GM19397 (cell line): ENCODE measurements around the gene RPS3.
"Not testable (repeated sequence)": the region's sequence is repeated elsewhere in the genome, so short reads cannot be mapped to it uniquely, and the experiment has no call there.

Source experiments
- ATAC-seq: cut with Tn5 transposase; IDR thresholded peaks from one replicate; pipeline ENCODE4 v1.9.1; 2021; ENCODE audit warnings: mild to moderate bottlenecking, moderate library complexity; ENCODE audit not compliant: unreplicated experiment

RPS3 gene

DNA sequence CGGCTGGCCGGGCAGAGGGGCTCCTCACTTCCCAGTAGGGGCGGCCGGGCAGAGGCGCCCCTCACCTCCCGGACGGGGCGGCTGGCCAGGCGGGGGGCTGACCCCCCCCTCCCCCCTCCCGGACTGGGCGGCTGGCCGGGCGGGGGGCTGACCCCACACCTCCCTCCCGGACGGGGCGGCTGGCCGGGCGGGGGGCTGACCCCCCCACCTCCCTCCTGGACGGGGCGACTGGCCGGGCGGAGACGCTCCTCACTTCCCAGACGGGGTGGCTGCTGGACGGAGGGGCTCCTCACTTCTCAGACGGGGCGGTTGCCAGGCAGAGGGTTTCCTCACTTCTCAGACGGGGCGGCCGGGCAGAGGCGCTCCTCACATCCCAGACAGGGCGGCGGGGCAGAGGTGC lies 10.7 kb downstream of the RPS3 start:
- ATAC-seq: not testable (repeated sequence)

DNA sequence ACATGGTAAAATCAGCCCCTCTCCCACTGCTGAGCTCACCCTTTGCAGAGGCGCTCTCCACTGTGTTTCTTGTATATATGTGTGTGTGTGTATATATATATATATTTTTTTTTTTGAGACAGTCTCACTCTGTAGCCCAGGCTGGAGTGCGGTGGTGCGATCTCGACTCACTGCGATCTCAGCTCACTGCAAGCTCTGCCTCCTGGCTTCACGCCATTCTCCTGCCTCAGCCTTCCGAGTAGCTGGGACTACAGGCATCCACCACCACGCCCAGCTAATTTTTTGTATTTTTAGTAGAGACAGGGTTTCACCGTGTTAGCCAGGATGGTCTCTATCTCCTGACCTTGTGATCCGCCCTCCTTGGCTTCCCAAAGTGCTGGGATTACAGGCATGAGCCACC lies 13.8 kb downstream of the RPS3 start:
- not testable (repeated sequence) for ATAC-seq

DNA sequence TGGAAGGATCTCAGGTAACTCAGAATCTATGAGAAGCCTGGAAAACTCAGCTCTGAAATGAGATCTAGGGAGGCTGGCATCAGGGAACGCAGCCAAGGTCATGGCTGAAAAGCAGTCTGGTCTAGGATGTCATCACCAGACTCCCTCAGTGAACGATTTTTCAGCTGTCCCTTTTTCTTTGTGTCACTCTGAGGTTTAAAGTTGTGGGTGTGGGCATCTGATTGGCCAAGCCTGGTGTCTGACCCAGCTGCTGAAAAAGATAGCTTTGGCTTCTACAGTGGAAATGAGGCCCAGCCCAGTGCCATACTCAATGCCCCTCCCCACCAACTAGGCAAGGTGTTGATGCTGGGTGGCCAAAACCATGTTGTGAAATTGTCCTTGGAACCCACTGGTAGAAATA lies 14.5 kb downstream of the RPS3 start:
- ATAC-seq: no peak

DNA sequence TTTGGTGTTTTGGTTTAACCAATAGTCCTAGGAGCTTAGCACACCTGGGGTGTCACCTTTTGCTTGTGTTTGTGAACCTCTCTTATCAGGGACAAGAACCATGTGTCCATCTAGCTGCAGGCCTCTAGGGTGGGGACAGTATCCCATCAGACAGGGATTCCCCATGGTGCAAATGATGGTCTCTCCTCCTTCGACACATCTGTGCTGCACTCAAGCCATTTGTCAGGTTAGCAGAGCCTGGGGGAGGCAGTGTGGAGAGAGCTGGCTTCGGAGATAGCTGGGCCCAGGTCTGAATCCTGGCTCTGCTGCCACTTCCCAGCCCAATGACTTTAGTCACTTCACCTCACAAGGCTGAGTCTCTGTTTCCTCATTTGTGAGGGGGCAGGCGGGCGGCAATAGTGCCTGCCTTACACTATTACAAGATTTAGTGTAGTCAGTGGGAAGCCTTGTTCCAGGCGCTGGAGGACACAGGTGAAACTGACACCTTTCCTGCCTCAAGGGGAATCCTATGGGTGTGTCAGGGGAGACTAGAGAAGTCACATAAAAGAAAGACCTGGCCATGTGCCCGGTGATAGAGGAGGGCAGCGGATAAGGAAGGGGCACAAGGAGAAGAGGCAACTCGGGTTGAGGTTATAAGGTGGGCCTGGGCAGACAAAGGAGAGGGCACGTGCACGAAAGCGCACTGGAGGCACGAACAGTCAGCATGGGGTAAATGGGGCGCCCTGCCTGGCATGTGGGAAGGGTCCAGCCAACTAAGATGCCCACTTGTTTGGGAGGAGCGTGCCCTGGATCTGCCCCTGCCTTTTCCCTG lies 21.1 kb downstream of the RPS3 start:
- ATAC-seq: no peak

DNA sequence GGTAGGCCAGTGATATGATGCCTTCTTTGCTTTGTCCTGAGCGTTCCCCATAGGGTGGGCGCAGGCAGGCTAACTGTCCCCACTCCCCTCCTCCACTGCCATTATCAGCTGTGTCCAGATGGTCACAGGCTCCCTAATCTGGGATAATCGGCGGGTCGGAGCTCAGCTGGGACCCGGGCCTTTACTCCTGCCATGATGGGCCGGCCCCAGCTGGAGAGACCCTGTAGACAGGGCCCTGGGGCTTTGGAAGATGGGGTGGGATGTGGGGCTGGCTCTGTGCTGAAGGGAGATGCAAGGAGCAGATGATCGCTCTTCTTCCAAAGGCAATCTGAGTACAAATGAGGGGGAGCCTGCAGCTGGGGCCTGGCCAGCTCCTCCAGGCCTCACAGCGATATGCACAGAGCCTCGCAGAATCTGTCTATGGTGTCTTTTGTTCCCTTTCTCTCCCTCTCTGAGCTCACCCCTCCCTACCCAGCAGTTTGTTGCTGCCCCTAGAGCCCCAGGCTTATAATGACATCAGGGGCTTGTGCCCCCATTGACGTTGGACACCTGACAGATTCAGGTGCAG lies 21.8 kb downstream of the RPS3 start:
- ATAC-seq: no peak

DNA sequence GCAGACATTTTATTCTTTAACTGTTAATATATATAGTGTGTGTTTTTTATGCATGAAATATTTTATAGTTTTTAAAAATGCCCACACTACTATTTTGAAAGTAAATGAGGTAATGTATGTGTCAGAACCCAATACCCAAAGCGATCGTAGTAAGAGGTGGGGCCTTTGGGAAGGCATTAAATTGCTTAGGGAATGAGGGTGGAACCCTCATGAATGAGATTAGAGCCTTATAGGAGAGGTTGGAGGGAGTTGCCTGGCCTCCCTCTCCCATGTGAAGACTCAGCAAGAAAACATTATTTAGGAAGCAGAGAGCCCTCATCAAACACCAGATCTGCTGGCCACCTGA lies 22.6 kb downstream of the RPS3 start:
- ATAC-seq: no peak

DNA sequence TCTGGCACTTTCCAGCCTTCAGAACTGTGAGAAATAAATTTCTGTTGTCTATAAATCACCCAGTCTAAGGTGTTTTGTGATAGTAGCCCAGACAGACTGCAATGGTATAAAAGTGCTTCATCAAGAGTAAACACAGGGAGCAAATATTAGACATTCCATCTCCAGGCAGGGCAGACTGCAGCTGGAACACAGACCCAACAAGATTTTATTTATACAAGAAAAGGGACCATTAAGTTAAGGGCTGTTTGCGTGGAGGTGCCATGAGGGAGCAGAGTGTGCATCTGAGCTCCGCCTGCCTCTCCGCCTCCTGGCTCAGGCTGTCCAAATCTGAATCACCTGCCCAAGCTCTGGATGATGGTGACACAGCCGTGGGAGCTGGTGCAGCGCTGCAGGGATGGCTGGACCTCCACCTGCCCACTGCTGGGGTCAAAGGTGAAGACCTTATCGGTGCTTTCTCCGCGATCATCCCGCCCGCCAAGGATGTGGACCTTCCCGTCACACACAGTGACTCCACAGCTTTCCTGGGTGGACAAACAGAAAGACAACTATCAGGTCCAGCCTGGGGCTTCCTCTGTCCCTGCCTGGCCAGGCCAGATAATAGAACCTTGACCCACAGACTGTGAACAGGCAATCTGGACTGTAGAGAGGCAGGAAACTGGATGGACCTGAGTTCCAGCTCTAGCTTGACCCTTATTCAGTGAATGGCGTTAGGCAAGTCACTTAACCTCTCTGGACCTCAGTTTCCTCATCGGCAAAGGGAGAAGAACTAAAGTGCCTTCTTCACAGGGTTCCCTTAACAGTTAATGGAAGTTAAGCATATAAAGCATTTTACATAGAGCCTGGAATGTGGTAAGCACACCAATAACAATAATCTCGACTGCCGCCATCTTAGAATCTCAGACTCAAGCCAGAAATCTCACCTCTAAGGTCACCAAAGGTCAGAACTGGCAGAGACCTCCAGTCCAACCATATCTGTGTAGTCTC lies 23.2 kb downstream of the RPS3 start:
- ATAC-seq: no peak

DNA sequence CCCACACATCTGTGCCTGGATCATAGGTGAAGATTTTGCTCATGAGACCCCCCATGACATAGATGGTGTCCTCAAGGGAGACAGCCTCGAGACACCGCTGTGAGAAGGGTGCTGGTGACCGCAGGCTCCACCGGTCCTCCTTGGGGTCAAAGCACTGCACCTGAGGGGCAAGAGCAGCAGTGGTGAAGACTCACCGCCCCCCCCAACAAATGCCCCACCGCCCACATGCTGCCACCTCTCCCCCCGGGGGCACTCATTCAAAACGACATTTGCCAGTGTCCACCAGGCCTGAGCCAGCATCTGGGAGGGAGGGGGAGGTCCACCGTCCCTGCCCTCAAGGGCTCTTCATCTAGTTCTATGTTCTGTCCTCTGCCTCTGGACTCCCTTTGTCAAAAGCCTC lies 24.4 kb downstream of the RPS3 start:
- no peak for ATAC-seq

DNA sequence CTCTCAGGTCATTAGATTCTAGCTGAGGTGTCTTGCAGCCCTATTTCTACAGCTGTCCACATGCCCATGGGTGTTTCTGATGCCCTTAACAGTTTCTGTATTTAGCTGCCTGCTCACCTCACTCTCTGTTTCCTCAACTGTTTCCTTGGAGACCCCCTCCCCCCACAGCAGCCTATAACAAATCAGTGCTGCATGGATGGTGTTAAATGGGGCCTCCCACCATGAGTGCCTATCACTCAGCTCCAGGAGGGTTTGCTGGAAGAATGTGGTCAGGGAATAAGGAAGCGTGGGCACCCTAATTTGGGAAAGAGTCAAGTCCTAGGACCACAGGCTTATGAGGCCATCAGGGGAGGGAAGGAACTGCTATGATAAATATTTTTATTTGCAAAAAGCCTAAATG lies 25.1 kb downstream of the RPS3 start:
- no peak for ATAC-seq

DNA sequence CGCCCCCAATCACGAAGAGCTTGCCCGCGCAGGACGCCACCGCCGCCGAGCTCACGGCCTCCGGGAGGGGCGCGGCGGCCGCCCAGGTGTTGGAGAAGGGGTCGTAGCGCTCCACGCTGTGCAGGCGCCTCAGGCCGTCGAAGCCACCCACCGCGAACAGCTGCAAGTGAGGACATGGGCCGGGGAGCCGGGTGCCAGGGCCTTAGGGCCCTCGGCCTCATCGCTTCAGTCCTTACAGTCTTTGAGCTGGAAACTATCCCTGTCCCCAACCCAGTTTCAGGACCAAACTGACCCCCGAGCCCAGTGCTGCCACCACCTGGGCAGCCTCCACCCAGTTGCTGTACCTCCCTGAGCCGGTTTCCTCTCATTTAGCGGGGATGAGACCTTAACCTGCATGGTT lies 26.1 kb downstream of the RPS3 start:
- no peak for ATAC-seq

DNA sequence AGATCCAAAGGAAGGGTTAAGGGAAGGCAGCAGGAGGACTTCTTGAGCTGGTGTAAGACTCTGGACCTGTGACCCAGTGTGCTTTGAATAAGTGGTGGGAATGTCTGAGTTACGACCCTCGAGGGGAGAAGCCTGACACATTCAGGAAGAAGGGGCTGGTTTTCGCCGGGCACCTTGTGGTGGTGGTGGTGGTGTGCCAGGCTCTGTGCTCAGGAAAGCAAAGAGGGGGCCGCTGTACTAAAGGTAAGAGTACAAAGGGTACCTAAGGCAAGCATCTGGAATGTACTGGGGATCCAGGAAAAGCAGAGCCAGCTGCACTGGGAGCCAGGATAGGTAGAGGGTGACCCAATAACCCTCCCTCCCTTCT lies 27.4 kb downstream of the RPS3 start:
- ATAC-seq: no peak

DNA sequence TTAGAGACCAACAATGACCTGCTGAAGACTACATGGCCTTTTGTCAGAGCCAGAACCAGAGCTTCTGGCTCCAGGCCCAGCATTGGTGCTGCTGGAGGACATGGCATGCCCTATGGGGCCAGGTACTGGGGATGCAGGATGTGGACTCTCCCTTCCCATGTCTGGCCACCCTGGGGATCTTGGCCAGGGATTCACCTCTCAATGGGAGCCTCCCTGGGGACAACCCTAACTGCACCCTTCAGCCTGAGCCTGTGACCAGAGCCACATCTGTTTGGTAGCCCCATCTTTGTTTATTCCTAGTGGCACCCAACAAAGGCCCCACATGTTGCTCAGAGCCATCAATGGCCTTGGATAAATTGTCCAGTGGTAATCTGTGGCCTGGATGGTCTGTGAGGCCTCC lies 27.9 kb downstream of the RPS3 start:
- no peak for ATAC-seq

DNA sequence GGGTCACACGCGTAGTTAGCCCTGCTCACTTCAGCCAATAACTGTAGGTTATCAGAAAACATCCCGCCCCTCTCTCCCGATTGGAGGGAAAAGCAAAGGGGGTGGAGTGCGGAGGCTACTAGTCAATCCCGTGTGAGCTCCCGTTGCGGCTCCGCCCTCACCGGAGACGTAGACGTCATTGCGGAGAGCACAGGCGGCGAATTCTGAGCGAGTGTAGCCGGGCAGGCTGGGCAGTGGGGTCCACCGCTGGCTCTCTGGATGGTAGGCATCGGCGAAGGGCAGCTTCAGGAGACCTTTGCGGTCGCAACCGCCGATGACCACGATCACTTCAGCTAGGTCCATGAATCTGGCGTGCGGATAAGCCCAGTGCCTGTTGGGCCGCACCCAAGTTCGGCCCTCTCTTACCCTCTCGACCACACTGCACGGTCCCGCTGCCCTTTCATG lies 29.0 kb downstream of the RPS3 start:
- peak; percentile 74 for ATAC-seq

DNA sequence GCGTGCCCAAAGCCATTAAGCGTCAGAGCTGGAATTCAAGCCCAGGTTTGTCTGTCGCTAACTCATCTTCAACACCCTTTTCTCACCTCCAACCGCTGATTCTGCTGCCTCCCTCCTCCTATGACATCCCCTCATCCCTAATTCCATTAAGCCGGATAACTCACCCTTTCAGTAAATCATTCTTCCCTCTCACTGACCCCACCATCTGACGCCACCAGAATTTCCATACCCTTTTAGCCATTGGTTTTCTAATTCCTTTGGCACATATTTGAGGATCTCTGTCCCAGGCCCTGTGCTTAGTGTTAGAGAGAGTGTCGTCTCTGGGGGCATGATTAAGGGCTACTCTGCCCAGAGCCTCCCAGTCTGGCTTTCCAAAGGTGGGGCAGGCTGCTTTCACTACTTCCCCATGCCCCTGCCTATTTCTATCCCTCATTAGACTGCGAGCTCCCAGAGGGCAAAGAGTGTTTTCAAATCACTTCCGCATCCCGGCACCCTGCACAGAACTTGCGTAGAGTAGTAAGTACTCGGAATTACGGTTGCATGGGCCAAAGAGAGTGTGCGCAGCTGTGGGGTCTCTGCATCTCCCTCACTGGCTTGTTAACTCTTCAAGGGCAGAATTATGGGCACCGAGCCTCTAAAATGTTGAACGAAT lies 29.8 kb downstream of the RPS3 start:
- no peak for ATAC-seq

DNA sequence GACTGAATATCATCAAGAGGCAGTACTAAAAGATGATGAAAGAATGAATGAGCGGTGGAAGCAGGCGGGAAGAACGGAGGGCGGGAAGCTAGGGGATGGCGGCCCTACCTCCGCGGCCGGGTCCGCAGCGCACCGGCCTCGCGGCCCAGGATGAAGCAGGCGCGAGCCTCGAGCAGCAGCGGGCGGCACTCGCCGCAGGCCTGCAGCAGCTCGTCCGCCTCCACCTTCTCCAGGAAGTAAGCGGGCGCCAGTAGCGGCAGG lies 30.3 kb downstream of the RPS3 start:
- no peak for ATAC-seq

DNA sequence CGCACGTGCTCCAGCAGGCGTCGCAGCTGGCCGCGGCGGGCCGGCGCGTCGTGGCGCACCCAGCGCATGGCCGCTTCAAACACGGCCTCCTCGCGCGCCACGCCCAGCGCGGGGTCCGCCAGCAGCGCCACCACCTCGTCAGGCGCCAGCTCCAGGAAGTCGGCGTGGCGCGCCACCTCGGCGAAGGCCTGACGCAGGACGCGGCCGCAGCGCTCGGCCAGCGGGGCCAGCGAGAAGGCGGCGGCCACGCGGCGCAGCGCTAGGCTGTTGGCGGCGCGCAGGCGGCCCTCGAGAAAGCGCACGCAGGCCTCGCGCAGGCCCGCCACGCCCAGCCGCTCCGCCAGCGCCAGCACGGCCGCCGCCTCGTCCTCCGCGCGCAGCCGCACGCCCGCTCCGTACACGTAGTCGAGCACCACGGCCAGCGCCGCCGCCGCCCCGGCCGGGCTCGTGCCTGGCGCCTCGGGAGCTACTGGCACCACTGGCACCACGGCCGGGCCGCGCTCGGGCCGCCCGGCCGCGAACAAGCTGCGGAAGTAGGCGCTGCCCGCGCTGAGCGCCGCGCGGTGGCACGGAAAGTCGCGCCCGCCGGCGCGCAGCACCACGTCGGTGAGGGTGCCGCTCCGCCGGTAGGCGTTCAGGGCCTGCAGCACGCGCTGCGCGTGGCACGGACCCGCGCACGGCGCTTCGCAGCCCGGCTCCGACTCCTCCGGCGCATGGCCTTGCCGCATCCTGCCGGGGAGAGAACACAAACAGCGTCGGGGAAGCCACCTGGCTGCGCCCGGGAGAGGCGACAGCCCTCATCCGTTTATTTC lies 30.8 kb downstream of the RPS3 start:
- no peak for ATAC-seq

DNA sequence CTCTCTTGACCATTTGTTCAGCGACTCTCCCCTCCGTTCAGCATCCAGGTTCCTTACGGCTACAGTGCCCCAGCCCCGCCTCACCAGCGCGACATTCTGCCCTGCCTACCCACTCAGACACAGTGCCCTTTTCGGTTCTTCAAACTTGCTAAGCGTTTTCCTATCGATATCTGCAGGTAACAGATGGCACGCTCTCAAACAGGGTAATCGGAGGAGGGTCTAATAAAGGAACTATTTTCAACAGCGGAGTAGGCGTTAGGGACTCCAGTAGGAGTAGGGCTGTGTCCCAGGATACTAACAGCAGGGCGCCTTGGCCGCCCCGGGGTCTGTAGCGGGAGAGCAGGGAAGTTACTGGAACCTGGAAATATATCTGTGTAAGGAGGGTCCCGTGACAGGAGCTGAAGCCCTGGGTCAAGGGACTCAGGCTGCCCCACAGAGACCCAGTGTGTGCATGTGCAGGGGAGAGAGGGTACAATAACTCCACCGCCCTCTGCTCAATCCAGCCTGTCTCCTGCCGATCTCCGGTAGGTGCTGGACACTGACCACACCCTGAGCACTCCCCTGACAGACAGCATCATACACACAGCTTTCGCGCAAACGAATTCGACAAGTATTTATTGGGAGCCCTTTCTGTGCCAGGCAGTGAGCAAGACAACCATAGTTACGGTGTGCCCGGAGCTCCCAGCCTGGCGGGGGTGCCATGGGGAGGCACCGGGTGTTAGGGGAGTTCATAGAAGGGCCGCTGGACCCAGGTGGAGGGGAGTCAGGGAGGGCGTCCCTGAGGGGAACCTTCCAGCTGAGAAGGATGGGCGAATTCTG lies 31.6 kb downstream of the RPS3 start:
- ATAC-seq: no peak

DNA sequence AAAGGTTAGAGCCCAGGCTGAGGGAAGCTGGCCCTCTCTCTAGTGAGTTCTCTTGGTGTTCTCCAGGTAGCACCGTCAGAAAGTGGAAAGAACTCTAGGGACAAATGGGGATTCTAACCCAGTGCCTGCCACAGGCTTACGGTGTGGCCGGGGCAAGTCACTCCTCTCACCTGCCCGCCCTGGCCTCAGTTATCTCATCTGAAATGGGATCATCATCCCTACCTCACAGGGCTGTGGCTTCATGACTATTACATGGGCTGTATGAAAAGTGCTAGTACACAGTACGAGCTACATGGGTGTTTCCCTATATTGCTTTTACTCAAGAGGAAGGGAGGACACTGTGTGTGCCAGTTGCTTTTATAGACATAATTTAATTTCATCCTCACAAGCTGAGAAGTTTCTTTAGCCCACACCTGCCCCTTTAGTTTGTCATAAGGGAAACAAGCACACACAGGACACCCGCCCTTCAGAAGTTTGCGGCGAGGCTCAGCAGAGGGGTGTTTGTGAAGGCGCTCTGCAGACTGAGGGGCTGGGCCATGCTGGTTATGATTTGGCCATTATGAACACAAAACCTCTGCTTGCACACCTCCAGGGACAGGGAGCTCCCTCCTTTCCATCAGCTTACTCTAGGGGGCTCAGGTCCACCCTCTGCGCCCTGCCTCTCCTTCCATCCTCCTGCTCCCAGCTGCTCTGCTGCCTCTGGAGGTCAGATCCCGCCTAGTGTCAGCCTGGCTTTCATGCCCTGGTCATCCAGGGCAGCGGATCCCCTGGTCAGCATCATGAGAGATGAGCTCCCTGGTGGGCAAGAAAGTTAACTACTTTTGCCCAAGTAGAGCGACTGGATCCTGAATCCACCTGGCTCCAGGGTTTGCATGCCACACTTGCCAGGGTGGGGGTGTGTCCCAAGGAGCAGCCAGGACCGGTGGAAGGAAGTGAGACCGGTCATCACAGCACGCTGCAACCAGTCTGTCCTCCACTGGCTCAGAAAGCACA lies 32.5 kb downstream of the RPS3 start:
- no peak for ATAC-seq

DNA sequence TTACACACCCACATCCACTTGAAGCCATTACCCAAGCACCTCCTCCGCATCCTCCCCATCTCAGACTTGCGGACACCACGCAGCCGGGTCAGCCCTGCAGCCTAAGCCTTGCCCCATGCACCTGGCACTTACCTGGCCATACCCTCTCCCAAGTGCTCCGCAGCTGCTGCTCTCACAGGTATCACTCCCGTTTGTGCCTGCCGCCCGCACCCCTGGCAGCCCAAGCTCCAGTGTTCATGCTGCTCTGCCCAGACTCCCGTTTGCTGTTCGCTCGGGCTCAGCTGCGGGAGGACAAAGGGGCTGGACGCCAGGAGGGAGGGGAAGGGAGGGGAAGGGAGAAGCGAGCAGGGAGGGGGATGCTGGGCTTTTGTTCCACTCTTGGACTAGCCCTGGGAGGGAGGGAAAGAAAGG lies 33.6 kb downstream of the RPS3 start, which contains the start of gene KLHL35:
Gene KLHL35 (minus strand): TSS at position 293 of the 411 bp plus-strand sequence. CDS start 2,574 bp downstream, outside the sequence.
- no peak for ATAC-seq
